Erythroblast (primary cell): ENCODE measurements around the gene SLC19A1.

Source experiments
- GATA1 ChIP-seq: IDR thresholded peaks from 2 replicates; pipeline ENCODE4 v1.6.1; 2011; ENCODE audit warnings: low read depth, mild to moderate bottlenecking, control low read depth, low read length, moderate library complexity
- POLR2A ChIP-seq: IDR thresholded peaks from 2 replicates; pipeline ENCODE4 v1.6.1; 2011; ENCODE audit warnings: mild to moderate bottlenecking, low read length

GRCh38 chr21:45543371-45543709, 1.1 kb upstream of the SLC19A1 start:
- TF ChIP-seq POLR2A (no peak), GATA1 (no peak)
